HL-60 (cell line): ENCODE results near the gene UQCR11.
A peak's percentile ranks its signal among the peaks of the same experiment; 100 is the strongest.

ENCODE experiments used
- DNase-seq, 2 experiments: peaks; one replicate each; pipeline ENCODE4 v3.0.0-alpha.2; 2010 to 2020; ENCODE audit warnings: low read depth in 1 of 2, low spot score in 1 of 2
- H3K27ac ChIP-seq: fragments of 250-450 bp; sonication (Bioruptor Pico); replicated peaks from 2 replicates; pipeline ENCODE4 v1.5.1; 2020; ENCODE audit warnings: mild to moderate bottlenecking, moderate library complexity
- H3K27me3 ChIP-seq: fragments of 250-450 bp; sonication (Bioruptor Pico); 2 replicates; pipeline ENCODE4 v1.5.1; 2021; ENCODE audit warnings: mild to moderate bottlenecking, moderate library complexity; ENCODE audit not compliant: insufficient read depth, poor library complexity, severe bottlenecking
- H3K4me3 ChIP-seq: replicated peaks from 2 replicates; pipeline ENCODE4 v1.5.1; 2011; ENCODE audit warnings: mild to moderate bottlenecking, control low read depth, low read length; ENCODE audit not compliant: insufficient read depth
- GABPA ChIP-seq: IDR thresholded peaks from 2 replicates; pipeline ENCODE4 v1.6.1; 2012; ENCODE audit warnings: low read depth
- POLR2AphosphoS5 ChIP-seq: IDR thresholded peaks from 2 replicates; pipeline ENCODE4 v1.6.1; 2012; ENCODE audit warnings: low read depth
- SPI1 ChIP-seq: IDR thresholded peaks from 2 replicates; pipeline ENCODE4 v1.6.1; 2012; ENCODE audit warnings: low read depth, mild to moderate bottlenecking, borderline replicate concordance
- TF ChIP-seq, protein P1 (sequence below): IDR thresholded peaks from 2 replicates; pipeline ENCODE4 v1.6.1; 2012; ENCODE audit warnings: low read depth; ENCODE audit not compliant: insufficient replicate concordance
- TF ChIP-seq, protein P2 (sequence below): IDR thresholded peaks from one replicate; pipeline ENCODE4 v1.5.1; 2011; ENCODE audit warnings: low read length, control low read depth, inconsistent platforms; ENCODE audit not compliant: insufficient read depth

Gene UQCR11

DNA sequence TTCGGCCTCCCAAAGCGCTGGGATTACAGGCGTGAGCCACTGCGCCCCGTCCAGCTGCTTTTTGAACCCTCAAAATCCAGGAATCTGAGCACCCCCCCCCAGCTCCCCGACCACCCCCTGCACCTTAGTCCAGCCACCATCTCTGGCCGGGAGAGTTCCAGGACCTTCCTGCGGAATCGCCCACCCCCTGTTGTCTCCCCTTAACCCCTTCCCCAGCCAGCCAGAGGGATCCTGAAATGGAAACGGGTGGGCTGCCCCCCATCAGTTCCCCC lies 11.8 kb downstream of the UQCR11 start:
- TF ChIP-seq, protein P1, sequence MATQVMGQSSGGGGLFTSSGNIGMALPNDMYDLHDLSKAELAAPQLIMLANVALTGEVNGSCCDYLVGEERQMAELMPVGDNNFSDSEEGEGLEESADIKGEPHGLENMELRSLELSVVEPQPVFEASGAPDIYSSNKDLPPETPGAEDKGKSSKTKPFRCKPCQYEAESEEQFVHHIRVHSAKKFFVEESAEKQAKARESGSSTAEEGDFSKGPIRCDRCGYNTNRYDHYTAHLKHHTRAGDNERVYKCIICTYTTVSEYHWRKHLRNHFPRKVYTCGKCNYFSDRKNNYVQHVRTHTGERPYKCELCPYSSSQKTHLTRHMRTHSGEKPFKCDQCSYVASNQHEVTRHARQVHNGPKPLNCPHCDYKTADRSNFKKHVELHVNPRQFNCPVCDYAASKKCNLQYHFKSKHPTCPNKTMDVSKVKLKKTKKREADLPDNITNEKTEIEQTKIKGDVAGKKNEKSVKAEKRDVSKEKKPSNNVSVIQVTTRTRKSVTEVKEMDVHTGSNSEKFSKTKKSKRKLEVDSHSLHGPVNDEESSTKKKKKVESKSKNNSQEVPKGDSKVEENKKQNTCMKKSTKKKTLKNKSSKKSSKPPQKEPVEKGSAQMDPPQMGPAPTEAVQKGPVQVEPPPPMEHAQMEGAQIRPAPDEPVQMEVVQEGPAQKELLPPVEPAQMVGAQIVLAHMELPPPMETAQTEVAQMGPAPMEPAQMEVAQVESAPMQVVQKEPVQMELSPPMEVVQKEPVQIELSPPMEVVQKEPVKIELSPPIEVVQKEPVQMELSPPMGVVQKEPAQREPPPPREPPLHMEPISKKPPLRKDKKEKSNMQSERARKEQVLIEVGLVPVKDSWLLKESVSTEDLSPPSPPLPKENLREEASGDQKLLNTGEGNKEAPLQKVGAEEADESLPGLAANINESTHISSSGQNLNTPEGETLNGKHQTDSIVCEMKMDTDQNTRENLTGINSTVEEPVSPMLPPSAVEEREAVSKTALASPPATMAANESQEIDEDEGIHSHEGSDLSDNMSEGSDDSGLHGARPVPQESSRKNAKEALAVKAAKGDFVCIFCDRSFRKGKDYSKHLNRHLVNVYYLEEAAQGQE, result no peak
- TF ChIP-seq POLR2AphosphoS5 (no peak; the same call in 1 of the 2 replicates), GABPA (no peak), SPI1 (no peak)
- TF ChIP-seq, protein P2, sequence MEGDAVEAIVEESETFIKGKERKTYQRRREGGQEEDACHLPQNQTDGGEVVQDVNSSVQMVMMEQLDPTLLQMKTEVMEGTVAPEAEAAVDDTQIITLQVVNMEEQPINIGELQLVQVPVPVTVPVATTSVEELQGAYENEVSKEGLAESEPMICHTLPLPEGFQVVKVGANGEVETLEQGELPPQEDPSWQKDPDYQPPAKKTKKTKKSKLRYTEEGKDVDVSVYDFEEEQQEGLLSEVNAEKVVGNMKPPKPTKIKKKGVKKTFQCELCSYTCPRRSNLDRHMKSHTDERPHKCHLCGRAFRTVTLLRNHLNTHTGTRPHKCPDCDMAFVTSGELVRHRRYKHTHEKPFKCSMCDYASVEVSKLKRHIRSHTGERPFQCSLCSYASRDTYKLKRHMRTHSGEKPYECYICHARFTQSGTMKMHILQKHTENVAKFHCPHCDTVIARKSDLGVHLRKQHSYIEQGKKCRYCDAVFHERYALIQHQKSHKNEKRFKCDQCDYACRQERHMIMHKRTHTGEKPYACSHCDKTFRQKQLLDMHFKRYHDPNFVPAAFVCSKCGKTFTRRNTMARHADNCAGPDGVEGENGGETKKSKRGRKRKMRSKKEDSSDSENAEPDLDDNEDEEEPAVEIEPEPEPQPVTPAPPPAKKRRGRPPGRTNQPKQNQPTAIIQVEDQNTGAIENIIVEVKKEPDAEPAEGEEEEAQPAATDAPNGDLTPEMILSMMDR, result no peak
- DNase-seq, result no peak
- H3K27ac ChIP-seq, result peak overlapping the region; percentile 55; the same call in 1 of the 2 replicates
- no peaks in the 10 kb centered on the region for H3K27me3 ChIP-seq
- H3K4me3 ChIP-seq, result no peak overlapping the region; the same call in 1 of the 2 replicates

- Histone ChIP-seq H3K27me3 (no peaks in the 10 kb centered on the region), H3K27ac (peak within 1 kb of the TSS; percentile 99), H3K4me3 (peak within 1 kb of the TSS; percentile 67)
- TF ChIP-seq POLR2AphosphoS5 (peak; percentile 14), SPI1 (no peak)
- DNase-seq, result peak; percentile 84 to 91
Observed at GRCh38 chr19:1592755-1593500, 12.3 kb downstream of the UQCR11 start, which contains the start of gene MBD3. MBD3 (minus strand) TSS chr19:1592865; CDS start chr19:1592631, 234 bp downstream.

- TF ChIP-seq, protein P2, result no peak
- TF ChIP-seq GABPA, result no peak
- TF ChIP-seq, protein P1, result peak; percentile 70
- no peak for TF ChIP-seq SPI1
- peak; percentile 96 for TF ChIP-seq POLR2AphosphoS5
- Histone ChIP-seq H3K27ac (peak overlapping the region; percentile 99), H3K4me3 (peak overlapping the region; percentile 67), H3K27me3 (no peaks in the 10 kb centered on the region)
- peak; percentile 76 to 86 for DNase-seq
Observed at GRCh38 chr19:1592024-1592754, 13.1 kb downstream of the UQCR11 start.

DNA sequence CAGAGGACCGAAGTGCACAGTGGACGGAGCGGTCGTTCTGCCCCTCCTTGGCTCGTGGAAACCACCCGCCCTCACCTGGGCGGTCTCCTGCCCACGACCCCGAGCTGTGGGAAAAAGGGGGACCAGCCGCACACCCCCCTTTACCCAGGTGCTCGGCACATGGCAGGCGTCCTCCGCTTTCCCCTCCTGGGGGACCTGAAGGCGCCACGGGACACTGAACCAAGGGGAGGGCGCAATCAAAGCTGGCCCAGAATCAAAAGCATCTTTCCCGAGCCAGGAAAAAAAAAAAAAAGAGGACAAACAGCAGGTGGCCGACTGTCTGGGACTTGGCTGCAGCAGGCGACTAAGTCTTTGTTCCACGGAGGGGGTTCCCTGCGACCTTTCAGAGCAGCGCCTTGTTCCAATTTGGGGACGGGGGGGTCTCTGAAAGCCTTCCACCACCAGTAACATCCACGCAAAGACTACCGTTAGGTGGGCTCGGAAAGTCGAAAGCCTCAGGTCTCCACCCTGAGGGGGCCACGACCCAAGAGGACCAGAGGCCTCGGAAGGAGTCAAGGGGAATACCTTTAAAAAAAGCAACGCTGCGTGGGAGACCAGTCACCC lies 13.7 kb downstream of the UQCR11 start:
- DNase-seq, result no peak
- Histone ChIP-seq H3K27ac (peak overlapping the region; percentile 99), H3K27me3 (no peaks in the 10 kb centered on the region), H3K4me3 (peak overlapping the region; percentile 67)
- TF ChIP-seq, protein P2, result no peak
- no peak for TF ChIP-seq SPI1
